Measurements from ENCODE around the gene ADGRL2. TPM values are rescaled to one million over a fixed set of nuclear protein-coding genes. Genes with fewer than 3 reads are reported as not detected.

The ADGRL2 gene
- 31.8 and 47.6 TPM in 2 replicates for total RNA-seq

DNA sequence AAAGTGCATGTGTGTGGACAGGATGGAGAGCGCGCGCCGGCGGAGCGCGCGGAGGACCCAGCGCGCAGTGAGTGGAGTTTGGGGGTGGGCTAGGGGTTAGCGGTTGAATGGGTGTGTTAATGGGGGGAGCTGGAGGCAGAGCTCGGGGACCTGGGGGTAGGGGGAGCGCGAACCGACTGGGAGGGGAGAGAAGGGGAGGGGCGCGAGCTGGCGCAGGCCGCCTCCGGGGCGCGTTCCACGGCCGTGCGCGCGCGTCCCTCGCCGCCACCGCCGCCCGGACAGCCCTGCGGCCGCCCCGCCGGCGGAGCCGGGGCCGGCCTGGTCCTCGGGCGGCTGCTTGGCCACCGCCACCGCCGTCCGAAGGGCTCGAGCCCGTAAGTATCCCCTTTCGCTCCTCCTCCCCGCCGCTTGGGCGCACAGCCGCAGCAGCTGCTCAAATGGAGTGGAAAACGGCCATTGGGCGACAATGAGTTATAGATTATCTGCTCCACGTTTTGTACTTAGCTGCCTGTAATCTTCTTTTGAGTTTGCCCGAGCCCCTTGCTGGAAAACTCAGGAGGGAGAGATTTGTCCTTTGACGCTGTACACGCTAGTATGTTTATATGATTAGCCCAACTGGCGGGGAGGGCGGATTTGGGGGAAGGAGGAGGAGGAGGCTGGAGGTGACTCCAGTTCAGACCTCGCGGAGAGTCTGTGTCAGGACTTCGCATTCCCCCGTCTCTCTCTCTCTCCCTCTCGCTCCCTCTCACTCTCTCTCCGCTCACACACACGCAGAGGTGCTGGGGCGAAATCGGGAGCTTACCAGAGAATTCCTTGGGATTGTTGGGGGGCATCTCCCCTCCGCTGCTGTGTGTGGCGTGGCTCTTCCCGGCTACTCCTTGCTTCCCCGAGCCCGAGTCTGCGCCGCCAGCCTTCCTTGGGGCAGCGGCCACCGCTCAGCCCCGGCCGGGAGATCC lies at the start of gene ADGRL2:
Gene ADGRL2 (plus strand): TSS at position 240 of the 956 bp plus-strand sequence. CDS start 36,051 bp downstream, outside the sequence.

